Neural cell (in vitro differentiated cells): ENCODE results near the gene PTPRT. TPM values are rescaled to one million over a fixed set of nuclear protein-coding genes. Genes with fewer than 3 reads are reported as not detected.
"Not testable (repeated sequence)": the region's sequence is repeated elsewhere in the genome, so short reads cannot be mapped to it uniquely, and the experiment has no call there.

Source experiments
- H2AFZ ChIP-seq: fragments of 200-600, 300-800 bp; sonication (generic), shearing (Covaris generic); 2 replicates; pipeline ENCODE4 v1.6.0; 2014; ENCODE audit warnings: low read depth, mild to moderate bottlenecking, antibody characterized with exemption, low read length, moderate library complexity
- H3F3A ChIP-seq: fragments of 200-600 bp; shearing (Covaris generic); 2 replicates; pipeline ENCODE4 v1.6.1; 2016; ENCODE audit warnings: mild to moderate bottlenecking, moderate library complexity, mixed read lengths, antibody characterized with exemption, low read length; ENCODE audit not compliant: insufficient read depth, poor library complexity, severe bottlenecking
- H3K27ac ChIP-seq: fragments of 200-600, 300-800 bp; sonication (generic), shearing (Covaris generic); 2 replicates; pipeline ENCODE4 v1.5.1; 2014; ENCODE audit warnings: mild to moderate bottlenecking, low read length, moderate library complexity
- H3K27me3 ChIP-seq: fragments of 300-800, 200-600 bp; sonication (generic), shearing (Covaris generic); 2 replicates; pipeline ENCODE4 v1.6.0; 2014; ENCODE audit warnings: mild to moderate bottlenecking, low read depth, low read length, moderate library complexity; ENCODE audit not compliant: insufficient read depth
- H3K36me3 ChIP-seq: fragments of 300-800, 200-600 bp; sonication (generic), shearing (Covaris generic); 2 replicates; pipeline ENCODE4 v1.5.1; 2014; ENCODE audit warnings: mild to moderate bottlenecking, antibody characterized with exemption, low read length, moderate library complexity; ENCODE audit not compliant: insufficient read depth
- H3K4me2 ChIP-seq: fragments of 300-800, 200-600 bp; sonication (generic), shearing (Covaris generic); 2 replicates; pipeline ENCODE4 v1.6.0; 2014; ENCODE audit warnings: mild to moderate bottlenecking, low read length
- H3K4me3 ChIP-seq: fragments of 300-800, 200-600 bp; sonication (generic), shearing (Covaris generic); 2 replicates; pipeline ENCODE4 v1.5.1; 2014; ENCODE audit warnings: mild to moderate bottlenecking, low read length, moderate library complexity
- H3K79me2 ChIP-seq: fragments of 200-600 bp; shearing (Covaris generic); replicated peaks from 2 replicates; pipeline ENCODE4 v1.6.0; 2014; ENCODE audit warnings: mild to moderate bottlenecking, low read length, moderate library complexity; ENCODE audit not compliant: insufficient read depth
- H3K9ac ChIP-seq: fragments of 300-800, 200-600 bp; sonication (generic), shearing (Covaris generic); 2 replicates; pipeline ENCODE4 v1.6.1; 2016; ENCODE audit warnings: mild to moderate bottlenecking, low read length, mixed read lengths
- H3K9me2 ChIP-seq: fragments of 200-600 bp; shearing (Covaris generic); 2 replicates; pipeline ENCODE4 v1.6.1; 2016; ENCODE audit warnings: mild to moderate bottlenecking, low read length, mixed read lengths; ENCODE audit not compliant: insufficient read depth
- H3K9me3 ChIP-seq: fragments of 200-600, 300-800 bp; sonication (generic), shearing (Covaris generic); 2 replicates; pipeline ENCODE4 v1.6.1; 2016; ENCODE audit warnings: mild to moderate bottlenecking, mixed run types, low read length, moderate library complexity, mixed read lengths
- H4K20me1 ChIP-seq: fragments of 200-600 bp; shearing (Covaris generic); 2 replicates; pipeline ENCODE4 v1.6.1; 2016; ENCODE audit warnings: mild to moderate bottlenecking, mixed run types; ENCODE audit not compliant: insufficient read depth
- EP300 ChIP-seq: fragments of 450-650 bp; conservative IDR thresholded peaks from 2 replicates; pipeline ENCODE4 v1.6.1; 2014; ENCODE audit warnings: antibody characterized with exemption, mild to moderate bottlenecking, moderate library complexity; ENCODE audit not compliant: poor library complexity, severe bottlenecking
- EZH2 ChIP-seq: fragments of 200-600, 300-800 bp; shearing (Covaris generic), sonication (generic); IDR thresholded peaks from 2 replicates; pipeline ENCODE4 v1.6.1; 2014; ENCODE audit warnings: antibody characterized with exemption, low read length, borderline replicate concordance, mild to moderate bottlenecking; ENCODE audit not compliant: insufficient read depth, poor library complexity, severe bottlenecking
- MXI1 ChIP-seq: fragments of 450-650 bp; conservative IDR thresholded peaks from 2 replicates; pipeline ENCODE4 v1.6.1; 2014; ENCODE audit warnings: antibody characterized with exemption, mild to moderate bottlenecking; ENCODE audit not compliant: poor library complexity, severe bottlenecking
- POLR2AphosphoS5 ChIP-seq: IDR thresholded peaks from 2 replicates; pipeline ENCODE4 v1.6.1; 2012
- RAD21 ChIP-seq: fragments of 450-650 bp; conservative IDR thresholded peaks from 2 replicates; pipeline ENCODE4 v1.6.1; 2014; ENCODE audit warnings: antibody characterized with exemption, mild to moderate bottlenecking, moderate library complexity
- SMC3 ChIP-seq: fragments of 450-650 bp; conservative IDR thresholded peaks from 2 replicates; pipeline ENCODE4 v1.6.1; 2014; ENCODE audit warnings: antibody characterized with exemption, mild to moderate bottlenecking, moderate library complexity; ENCODE audit not compliant: poor library complexity
- TAF1 ChIP-seq: IDR thresholded peaks from 2 replicates; pipeline ENCODE4 v1.6.1; 2012; ENCODE audit warnings: low read depth
- polyA plus RNA-seq: library from polyadenylated mRNA; depleted of rRNA; stranded (reverse); fragments of >200 nt; gene quantifications from 2 replicates; pipeline ENCODE4 v1.2.3, GENCODE V29; 2014
- TF ChIP-seq, protein P1 (sequence below): IDR thresholded peaks from 2 replicates; pipeline ENCODE4 v1.6.1; 2012; ENCODE audit warnings: borderline replicate concordance

Gene PTPRT
- polyA plus RNA-seq, 1 donor from 2014 or later: 9.2 TPM

GRCh38 chr20:42901689-42902440 is 287.8 kb downstream of the PTPRT start:
- H3K27me3 ChIP-seq: no peaks in the 10 kb centered on the region
- no peaks in the 10 kb centered on the region for H4K20me1 ChIP-seq
- no peak overlapping the region for H3K4me3 ChIP-seq
- TF ChIP-seq POLR2AphosphoS5 (no peak), RAD21 (no peak), EZH2 (no peak)
- H2AFZ ChIP-seq: no peak overlapping the region
- H3K9me3 ChIP-seq: no peaks in the 10 kb centered on the region
- H3K27ac ChIP-seq: no peak overlapping the region
- H3K79me2 ChIP-seq: no peaks in the 10 kb centered on the region
- H3K36me3 ChIP-seq: no peaks in the 10 kb centered on the region
- H3K9me2 ChIP-seq: no peaks in the 10 kb centered on the region
- H3K4me2 ChIP-seq: no peak overlapping the region
- no peaks in the 10 kb centered on the region for H3F3A ChIP-seq
- no peak overlapping the region for H3K9ac ChIP-seq

GRCh38 chr20:42900764-42901163 is 288.9 kb downstream of the PTPRT start:
- not testable (repeated sequence) for H2AFZ ChIP-seq, H3K36me3 ChIP-seq, H3K4me2 ChIP-seq, H3K4me3 ChIP-seq, H3K9me3 ChIP-seq, H3K27ac ChIP-seq, H4K20me1 ChIP-seq, H3K79me2 ChIP-seq, H3K27me3 ChIP-seq, H3F3A ChIP-seq, H3K9ac ChIP-seq, H3K9me2 ChIP-seq

GRCh38 chr20:42895020-42895419 is 294.7 kb downstream of the PTPRT start:
- no peak overlapping the region for H3K4me3 ChIP-seq
- no peaks in the 10 kb centered on the region for H3K27me3 ChIP-seq
- H3K4me2 ChIP-seq: no peak overlapping the region
- H4K20me1 ChIP-seq: no peaks in the 10 kb centered on the region
- no peaks in the 10 kb centered on the region for H3F3A ChIP-seq
- no peaks in the 10 kb centered on the region for H3K9me2 ChIP-seq
- H3K9ac ChIP-seq: no peak overlapping the region
- no peaks in the 10 kb centered on the region for H3K9me3 ChIP-seq
- no peaks in the 10 kb centered on the region for H3K79me2 ChIP-seq
- H3K36me3 ChIP-seq: no peaks in the 10 kb centered on the region
- H3K27ac ChIP-seq: no peak overlapping the region
- H2AFZ ChIP-seq: no peak overlapping the region
- TF ChIP-seq RAD21 (no peak), MXI1 (no peak), EP300 (no peak), POLR2AphosphoS5 (no peak), SMC3 (no peak), TAF1 (no peak)
- TF ChIP-seq, protein P1, sequence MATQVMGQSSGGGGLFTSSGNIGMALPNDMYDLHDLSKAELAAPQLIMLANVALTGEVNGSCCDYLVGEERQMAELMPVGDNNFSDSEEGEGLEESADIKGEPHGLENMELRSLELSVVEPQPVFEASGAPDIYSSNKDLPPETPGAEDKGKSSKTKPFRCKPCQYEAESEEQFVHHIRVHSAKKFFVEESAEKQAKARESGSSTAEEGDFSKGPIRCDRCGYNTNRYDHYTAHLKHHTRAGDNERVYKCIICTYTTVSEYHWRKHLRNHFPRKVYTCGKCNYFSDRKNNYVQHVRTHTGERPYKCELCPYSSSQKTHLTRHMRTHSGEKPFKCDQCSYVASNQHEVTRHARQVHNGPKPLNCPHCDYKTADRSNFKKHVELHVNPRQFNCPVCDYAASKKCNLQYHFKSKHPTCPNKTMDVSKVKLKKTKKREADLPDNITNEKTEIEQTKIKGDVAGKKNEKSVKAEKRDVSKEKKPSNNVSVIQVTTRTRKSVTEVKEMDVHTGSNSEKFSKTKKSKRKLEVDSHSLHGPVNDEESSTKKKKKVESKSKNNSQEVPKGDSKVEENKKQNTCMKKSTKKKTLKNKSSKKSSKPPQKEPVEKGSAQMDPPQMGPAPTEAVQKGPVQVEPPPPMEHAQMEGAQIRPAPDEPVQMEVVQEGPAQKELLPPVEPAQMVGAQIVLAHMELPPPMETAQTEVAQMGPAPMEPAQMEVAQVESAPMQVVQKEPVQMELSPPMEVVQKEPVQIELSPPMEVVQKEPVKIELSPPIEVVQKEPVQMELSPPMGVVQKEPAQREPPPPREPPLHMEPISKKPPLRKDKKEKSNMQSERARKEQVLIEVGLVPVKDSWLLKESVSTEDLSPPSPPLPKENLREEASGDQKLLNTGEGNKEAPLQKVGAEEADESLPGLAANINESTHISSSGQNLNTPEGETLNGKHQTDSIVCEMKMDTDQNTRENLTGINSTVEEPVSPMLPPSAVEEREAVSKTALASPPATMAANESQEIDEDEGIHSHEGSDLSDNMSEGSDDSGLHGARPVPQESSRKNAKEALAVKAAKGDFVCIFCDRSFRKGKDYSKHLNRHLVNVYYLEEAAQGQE: no peak
